GM12874 (cell line): ENCODE results near the gene COPA.

Source experiments
- CTCF ChIP-seq: IDR thresholded peaks from 2 replicates; pipeline ENCODE4 v1.5.1; 2011; ENCODE audit warnings: low read depth, mild to moderate bottlenecking, control low read depth, low read length, moderate library complexity; ENCODE audit not compliant: insufficient read depth

COPA gene

DNA sequence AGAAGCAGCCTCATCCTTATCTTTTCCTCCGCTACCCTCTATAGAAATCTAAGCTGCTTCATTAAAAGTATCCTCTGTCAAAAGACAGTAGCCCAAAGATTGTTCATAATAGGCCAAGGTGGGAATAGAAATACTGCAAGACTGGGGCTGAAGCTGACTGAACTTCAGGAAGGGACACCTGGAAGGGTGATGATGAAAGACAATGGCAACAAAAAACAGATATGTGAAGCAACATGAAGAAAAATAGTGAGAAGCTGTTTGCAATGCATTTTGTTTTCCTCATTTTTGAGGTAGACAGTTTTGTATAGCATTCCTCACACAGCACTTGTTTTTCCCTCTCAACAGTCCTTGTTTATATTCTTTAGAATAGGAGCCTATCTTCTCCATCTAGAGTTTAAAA is 97.6 kb downstream of the COPA start:
- TF ChIP-seq CTCF = no peak

GRCh38 chr1:160244209-160244608 is 98.8 kb downstream of the COPA start:
- no peak for TF ChIP-seq CTCF

DNA sequence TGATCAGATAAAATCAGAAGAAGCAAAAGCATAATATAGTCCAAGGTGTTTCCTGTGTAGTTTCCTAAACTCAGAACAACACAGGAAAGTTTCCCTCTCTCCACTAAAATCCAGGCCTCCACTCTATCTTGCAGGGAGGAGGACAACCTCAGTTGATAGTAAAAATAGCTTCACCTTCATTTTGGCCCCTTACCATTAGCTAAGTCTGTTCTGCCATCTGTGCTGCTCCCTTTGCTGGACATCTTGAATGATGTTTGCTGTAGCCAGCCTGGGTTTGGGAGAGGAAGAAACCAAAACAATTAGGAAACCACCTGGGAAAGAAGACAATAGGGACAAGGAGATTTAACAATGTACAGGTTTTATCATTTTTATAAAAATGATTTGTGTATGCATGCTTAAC is 99.3 kb downstream of the COPA start:
- no peak for TF ChIP-seq CTCF

GRCh38 chr1:160239582-160240299 is 103.3 kb downstream of the COPA start:
- TF ChIP-seq CTCF = no peak
